AG10803 (cell line): ENCODE measurements around the gene CEP290.

Experiments
- DNase-seq: peaks from one replicate; pipeline ENCODE4 v3.0.0; 2010; ENCODE audit warnings: low read depth
- H3K4me3 ChIP-seq: 2 replicates; pipeline ENCODE4 v1.5.1; 2011; ENCODE audit warnings: mild to moderate bottlenecking, low read length, control low read depth
- TF ChIP-seq, protein P1 (sequence below): conservative IDR thresholded peaks from 2 replicates; pipeline ENCODE4 v1.5.1; 2011; ENCODE audit warnings: mild to moderate bottlenecking, low read length, control low read depth, inconsistent platforms

The CEP290 gene

DNA sequence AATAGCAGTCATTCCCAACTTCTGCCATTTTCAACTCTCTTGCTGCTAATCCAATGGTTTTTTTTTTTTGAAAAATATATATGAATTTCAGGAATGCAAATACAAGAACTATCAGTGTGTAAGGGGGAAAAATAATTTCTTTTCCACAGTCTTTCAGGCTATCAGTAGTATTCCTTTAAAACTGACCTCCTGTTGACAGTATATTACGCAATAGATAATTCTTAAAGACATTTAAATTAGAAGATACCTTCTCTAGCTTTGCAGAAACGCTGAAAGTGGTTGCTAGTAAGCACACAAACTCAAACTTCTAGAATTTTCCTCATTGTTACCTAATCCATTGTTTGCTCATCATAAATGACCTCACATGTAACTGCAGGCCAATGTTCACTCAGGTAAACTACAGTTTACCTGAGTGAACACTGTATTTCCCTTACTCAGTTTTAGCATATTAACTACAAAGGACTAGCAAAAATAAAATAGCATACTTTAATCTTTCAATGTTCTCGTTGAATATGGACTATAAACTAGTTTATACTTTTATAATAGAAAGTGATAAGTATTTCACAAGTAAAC lies 112.7 kb downstream of the CEP290 start, which contains the start of gene C12orf50:
TSS of gene C12orf50 (minus strand) at position 309 of the 573 bp plus-strand sequence. CDS start 2,439 bp downstream, outside the sequence.
- TF ChIP-seq, protein P1, sequence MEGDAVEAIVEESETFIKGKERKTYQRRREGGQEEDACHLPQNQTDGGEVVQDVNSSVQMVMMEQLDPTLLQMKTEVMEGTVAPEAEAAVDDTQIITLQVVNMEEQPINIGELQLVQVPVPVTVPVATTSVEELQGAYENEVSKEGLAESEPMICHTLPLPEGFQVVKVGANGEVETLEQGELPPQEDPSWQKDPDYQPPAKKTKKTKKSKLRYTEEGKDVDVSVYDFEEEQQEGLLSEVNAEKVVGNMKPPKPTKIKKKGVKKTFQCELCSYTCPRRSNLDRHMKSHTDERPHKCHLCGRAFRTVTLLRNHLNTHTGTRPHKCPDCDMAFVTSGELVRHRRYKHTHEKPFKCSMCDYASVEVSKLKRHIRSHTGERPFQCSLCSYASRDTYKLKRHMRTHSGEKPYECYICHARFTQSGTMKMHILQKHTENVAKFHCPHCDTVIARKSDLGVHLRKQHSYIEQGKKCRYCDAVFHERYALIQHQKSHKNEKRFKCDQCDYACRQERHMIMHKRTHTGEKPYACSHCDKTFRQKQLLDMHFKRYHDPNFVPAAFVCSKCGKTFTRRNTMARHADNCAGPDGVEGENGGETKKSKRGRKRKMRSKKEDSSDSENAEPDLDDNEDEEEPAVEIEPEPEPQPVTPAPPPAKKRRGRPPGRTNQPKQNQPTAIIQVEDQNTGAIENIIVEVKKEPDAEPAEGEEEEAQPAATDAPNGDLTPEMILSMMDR = no peak
- no peak within 1 kb of the TSS for H3K4me3 ChIP-seq
- DNase-seq = no peak

DNA sequence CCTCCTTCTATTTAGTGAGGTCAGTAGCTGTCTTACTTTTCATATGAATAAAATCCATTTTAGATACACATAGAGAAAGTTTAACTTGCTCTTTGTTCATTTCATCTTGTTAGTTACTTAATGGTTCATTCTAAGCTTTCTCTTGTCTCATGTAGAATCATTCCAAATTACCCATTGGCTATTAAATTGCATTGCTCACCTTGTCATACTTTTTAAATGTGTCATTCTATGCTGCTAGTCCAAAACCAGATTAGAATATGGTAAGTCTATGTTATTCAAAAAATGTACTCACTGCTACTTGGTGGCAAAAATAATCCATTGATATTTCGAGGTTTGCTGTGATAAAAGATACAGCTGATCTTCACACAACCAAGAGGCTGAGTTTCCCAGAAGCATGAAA lies 115.7 kb downstream of the CEP290 start:
- H3K4me3 ChIP-seq = no peak overlapping the region
- DNase-seq = no peak

DNA sequence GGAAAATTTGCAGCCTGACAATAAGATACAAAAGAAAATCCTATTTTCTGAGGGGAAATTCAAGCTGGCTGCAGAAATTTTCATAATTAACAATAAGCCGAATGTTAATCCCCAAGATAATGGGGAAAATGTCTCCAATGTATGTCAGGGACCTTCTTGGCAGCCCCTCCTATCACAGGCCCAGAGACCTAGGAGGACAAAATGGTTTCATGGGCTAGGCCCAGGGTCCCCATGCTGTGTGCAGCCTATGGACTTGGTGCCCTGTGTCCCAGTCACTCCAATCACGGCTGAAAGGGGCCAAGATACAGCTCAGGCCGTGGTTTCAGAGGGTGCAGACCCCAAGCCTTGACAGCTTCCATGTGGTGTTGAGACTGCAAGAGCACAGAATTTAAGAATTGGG lies 123.9 kb downstream of the CEP290 start:
- TF ChIP-seq, protein P1 = no peak
- DNase-seq = no peak
- H3K4me3 ChIP-seq = no peak overlapping the region

More for the DNA sequence above, 115.7 kb downstream of the CEP290 start:
- TF ChIP-seq, protein P1 = no peak

DNA sequence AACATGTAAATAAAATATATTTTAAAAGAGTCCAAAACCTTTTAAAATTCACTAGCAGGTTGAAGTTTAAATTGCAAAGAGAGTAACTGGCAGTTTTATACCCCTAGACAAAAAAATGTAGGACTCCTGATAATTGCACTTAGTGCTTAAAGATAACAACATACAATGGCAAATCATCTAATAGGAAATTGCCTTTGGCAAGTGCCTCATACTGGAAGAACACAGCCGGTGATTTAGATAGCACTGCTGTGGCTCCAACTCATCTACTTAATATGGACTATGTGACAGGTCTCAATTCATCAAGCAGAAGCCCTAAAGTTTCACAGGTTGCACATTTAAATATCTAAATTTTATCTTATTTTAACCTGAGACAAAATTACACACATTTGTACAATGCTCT lies 126.1 kb downstream of the CEP290 start:
- DNase-seq = no peak
- H3K4me3 ChIP-seq = no peak overlapping the region
- TF ChIP-seq, protein P1 = no peak

DNA sequence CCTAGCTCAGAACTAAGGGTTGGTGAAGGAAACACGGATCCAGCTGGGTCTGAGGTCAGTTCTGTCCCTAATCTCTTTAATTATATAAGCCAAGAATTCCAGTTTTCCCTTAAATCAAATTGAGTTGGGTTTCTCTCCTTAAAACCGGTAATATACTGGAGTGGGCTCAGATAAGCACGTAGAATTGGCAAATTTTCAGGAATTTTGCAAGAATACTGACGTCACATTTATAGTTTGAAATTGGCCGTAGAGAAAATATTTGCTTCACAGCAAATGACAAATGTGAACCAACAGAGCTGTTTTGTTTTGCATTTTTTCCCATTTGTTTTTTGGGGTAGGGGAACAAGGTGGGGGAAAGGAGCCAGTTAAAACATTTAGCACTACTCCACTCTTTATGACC lies 130.1 kb downstream of the CEP290 start:
- no peak for DNase-seq
- H3K4me3 ChIP-seq = no peak overlapping the region
- TF ChIP-seq, protein P1 = no peak

DNA sequence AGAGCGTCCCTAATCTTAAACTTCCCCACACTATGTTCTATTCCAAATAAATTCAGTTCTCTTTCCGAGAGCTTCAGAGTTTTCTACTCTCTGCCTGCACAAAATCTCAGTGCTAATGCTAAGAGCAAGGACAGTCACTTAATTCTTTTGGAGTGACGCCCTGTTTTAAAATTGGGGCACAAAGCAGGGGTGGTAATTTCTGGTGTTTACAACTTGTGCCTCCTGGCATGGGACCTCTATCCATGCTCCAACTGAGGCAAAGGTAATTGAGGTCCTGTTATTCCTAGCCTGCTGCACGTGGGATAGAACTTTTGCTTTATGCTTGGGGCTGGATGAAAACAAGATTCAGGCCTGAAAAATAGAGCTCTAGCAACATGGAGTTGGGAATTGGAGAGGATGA lies 135.5 kb downstream of the CEP290 start:
- TF ChIP-seq, protein P1 = no peak
- DNase-seq = no peak

DNA sequence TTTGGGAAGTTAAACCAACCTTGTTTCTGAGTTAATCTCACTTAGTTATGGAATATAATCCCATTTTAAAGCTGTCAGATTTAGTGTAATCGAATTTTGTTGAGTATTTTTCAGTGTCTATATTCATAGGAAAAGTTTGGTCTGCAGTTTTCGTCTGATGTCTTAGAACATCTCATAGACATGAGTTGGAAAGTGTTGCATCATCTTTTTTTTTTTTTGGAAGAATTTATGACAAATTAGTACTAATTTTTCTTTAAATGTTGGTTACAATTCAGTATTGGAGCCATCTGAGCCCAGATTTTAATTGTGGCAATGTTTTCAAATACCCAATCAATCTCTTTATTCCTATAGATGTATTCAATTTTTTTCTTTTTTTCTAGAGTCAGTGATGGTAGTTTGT lies 140.6 kb downstream of the CEP290 start:
- no peak overlapping the region for H3K4me3 ChIP-seq
- DNase-seq = no peak
- TF ChIP-seq, protein P1 = no peak

More for the DNA sequence above, 135.5 kb downstream of the CEP290 start:
- H3K4me3 ChIP-seq = no peak overlapping the region
